OCI-LY7 (cell line): ENCODE measurements around the gene NAALADL2.

Experiments used
- EZH2phosphoT487 ChIP-seq: fragments of 200-600 bp; sonication (generic); IDR thresholded peaks from 2 replicates; pipeline ENCODE4 v1.6.1; 2018; ENCODE audit warnings: low read depth, borderline replicate concordance, mild to moderate bottlenecking, mixed run types, antibody characterized with exemption, low read length, moderate library complexity, mixed read lengths
- TF ChIP-seq, protein P1 (sequence below): fragments of 200-600 bp; sonication (generic); conservative IDR thresholded peaks from 2 replicates; pipeline ENCODE4 v1.5.1; 2014; ENCODE audit warnings: mild to moderate bottlenecking, antibody characterized with exemption, low read length, moderate library complexity, mixed read lengths

GRCh38 chr3:175502155-175502554 is 643.0 kb downstream of the NAALADL2 start:
- TF ChIP-seq, protein P1, sequence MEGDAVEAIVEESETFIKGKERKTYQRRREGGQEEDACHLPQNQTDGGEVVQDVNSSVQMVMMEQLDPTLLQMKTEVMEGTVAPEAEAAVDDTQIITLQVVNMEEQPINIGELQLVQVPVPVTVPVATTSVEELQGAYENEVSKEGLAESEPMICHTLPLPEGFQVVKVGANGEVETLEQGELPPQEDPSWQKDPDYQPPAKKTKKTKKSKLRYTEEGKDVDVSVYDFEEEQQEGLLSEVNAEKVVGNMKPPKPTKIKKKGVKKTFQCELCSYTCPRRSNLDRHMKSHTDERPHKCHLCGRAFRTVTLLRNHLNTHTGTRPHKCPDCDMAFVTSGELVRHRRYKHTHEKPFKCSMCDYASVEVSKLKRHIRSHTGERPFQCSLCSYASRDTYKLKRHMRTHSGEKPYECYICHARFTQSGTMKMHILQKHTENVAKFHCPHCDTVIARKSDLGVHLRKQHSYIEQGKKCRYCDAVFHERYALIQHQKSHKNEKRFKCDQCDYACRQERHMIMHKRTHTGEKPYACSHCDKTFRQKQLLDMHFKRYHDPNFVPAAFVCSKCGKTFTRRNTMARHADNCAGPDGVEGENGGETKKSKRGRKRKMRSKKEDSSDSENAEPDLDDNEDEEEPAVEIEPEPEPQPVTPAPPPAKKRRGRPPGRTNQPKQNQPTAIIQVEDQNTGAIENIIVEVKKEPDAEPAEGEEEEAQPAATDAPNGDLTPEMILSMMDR, result no peak
- no peak for TF ChIP-seq EZH2phosphoT487
